ENCODE measurements around the gene ZFYVE9.

GRCh38 chr1:52139817-52140540 is 1.9 kb upstream of the ZFYVE9 start:
- no peak for TF ChIP-seq POLR2A (IDR thresholded peaks at IDR 0.05; ENCODE audit: low read length)
- no peak for TF ChIP-seq GATA1 (IDR thresholded peaks at IDR 0.05; ENCODE audit: low read depth, low read length)

Data from erythroblast (primary cell).